Neuronal stem cell (in vitro differentiated cells): ENCODE data around the gene KCNIP4.

Source experiments
- DNase-seq: peaks from one replicate; pipeline ENCODE4 v3.0.0-alpha.2; 2013; ENCODE audit warnings: low spot score
- H2AFZ ChIP-seq: one replicate; pipeline ENCODE4 v1.6.1; 2013; ENCODE audit warnings: mild to moderate bottlenecking, low read length, inconsistent platforms
- H2AK5ac ChIP-seq: 2 replicates; pipeline ENCODE4 v1.6.1; 2013; ENCODE audit warnings: low read depth, mild to moderate bottlenecking, inconsistent platforms, low read length, moderate library complexity, mixed read lengths
- H2BK120ac ChIP-seq: 2 replicates; pipeline ENCODE4 v1.6.1; 2013; ENCODE audit warnings: low read depth, mild to moderate bottlenecking, inconsistent platforms, low read length, moderate library complexity, mixed read lengths
- H2BK12ac ChIP-seq: one replicate; pipeline ENCODE4 v1.6.1; 2013; ENCODE audit warnings: low read length, inconsistent platforms
- H2BK15ac ChIP-seq: 2 replicates; pipeline ENCODE4 v1.6.1; 2013; ENCODE audit warnings: mild to moderate bottlenecking, low read length, inconsistent platforms, mixed read lengths
- H2BK5ac ChIP-seq: one replicate; pipeline ENCODE4 v1.6.1; 2013; ENCODE audit warnings: inconsistent platforms, mild to moderate bottlenecking, low read length, moderate library complexity
- H3K14ac ChIP-seq: one replicate; pipeline ENCODE4 v1.6.1; 2013; ENCODE audit warnings: low read length, inconsistent platforms
- H3K18ac ChIP-seq: 2 replicates; pipeline ENCODE4 v1.6.1; 2013; ENCODE audit warnings: low read length, inconsistent platforms
- H3K23ac ChIP-seq: 2 replicates; pipeline ENCODE4 v1.6.1; 2013; ENCODE audit warnings: low read depth, mild to moderate bottlenecking, mixed read lengths, low read length, inconsistent platforms; ENCODE audit not compliant: poor library complexity
- H3K27ac ChIP-seq: replicated peaks from 3 replicates; pipeline ENCODE4 v1.5.1; 2013; ENCODE audit warnings: low read length, inconsistent platforms
- H3K27me3 ChIP-seq, 3 experiments: 2 replicates each; pipeline ENCODE4 v1.6.1; 2013; ENCODE audit warnings: low read length in 3 of 3, mild to moderate bottlenecking in 2 of 3, inconsistent platforms in 1 of 3, low read depth in 1 of 3, mixed read lengths in 1 of 3, moderate library complexity in 1 of 3; ENCODE audit not compliant: control insufficient read depth in 3 of 3, insufficient read depth in 3 of 3
- H3K36me3 ChIP-seq, 2 donors: replicated peaks in 1 of 2; 2 replicates each; pipeline ENCODE4 v1.6.1; 2013; ENCODE audit warnings: low read length in 2 of 2; ENCODE audit not compliant: control insufficient read depth in 2 of 2, insufficient read depth in 2 of 2
- H3K4ac ChIP-seq: 2 replicates; pipeline ENCODE4 v1.6.1; 2013; ENCODE audit warnings: inconsistent platforms, mild to moderate bottlenecking, low read length, moderate library complexity
- H3K4me1 ChIP-seq, 2 donors: 1 replicate in 1 of 2; 2 replicates in 1 of 2; pipeline ENCODE4 v1.6.1; 2013; ENCODE audit warnings: low read length in 2 of 2, low read depth in 1 of 2; ENCODE audit not compliant: control insufficient read depth in 2 of 2, insufficient read depth in 1 of 2
- H3K4me2 ChIP-seq: one replicate; pipeline ENCODE4 v1.6.1; 2013; ENCODE audit warnings: mild to moderate bottlenecking, low read length, inconsistent platforms; ENCODE audit not compliant: insufficient read depth, poor library complexity, severe bottlenecking
- H3K4me3 ChIP-seq, 2 donors: 2 replicates each; pipeline ENCODE4 v1.5.1; 2013; ENCODE audit warnings: low read length in 2 of 2, mild to moderate bottlenecking in 2 of 2, inconsistent platforms in 1 of 2, moderate library complexity in 1 of 2
- H3K79me1 ChIP-seq: one replicate; pipeline ENCODE4 v1.6.1; 2013; ENCODE audit warnings: low read depth, mild to moderate bottlenecking, inconsistent platforms, low read length, moderate library complexity
- H3K9ac ChIP-seq: one replicate; pipeline ENCODE4 v1.6.1; 2013; ENCODE audit warnings: mild to moderate bottlenecking, low read depth, low read length, inconsistent platforms; ENCODE audit not compliant: poor library complexity
- H3K9me3 ChIP-seq, 2 donors: replicated peaks in 1 of 2; 2 replicates each; pipeline versions ENCODE3 to v1.6.1; 2013; ENCODE audit warnings: low read length in 2 of 2, mild to moderate bottlenecking in 2 of 2, inconsistent platforms in 1 of 2, low read depth in 1 of 2, mixed read lengths in 1 of 2, moderate library complexity in 1 of 2; ENCODE audit not compliant: control insufficient read depth in 2 of 2, insufficient read depth in 1 of 2
- H4K8ac ChIP-seq: one replicate; pipeline ENCODE4 v1.6.1; 2013; ENCODE audit warnings: low read depth, mild to moderate bottlenecking, inconsistent platforms, low read length, moderate library complexity
- H4K91ac ChIP-seq: one replicate; pipeline ENCODE4 v1.6.1; 2013; ENCODE audit warnings: low read length, low read depth, mild to moderate bottlenecking, inconsistent platforms; ENCODE audit not compliant: poor library complexity
- WGBS, 2 donors: extraction: QIAGEN DNeasy Blood & Tissue Kit; methylation state at CpG; one replicate each; pipeline ENCODE4 v1.1.7; 2013; ENCODE audit warnings: missing lambda C conversion rate in 2 of 2, mixed read lengths in 1 of 2; ENCODE audit not compliant: insufficient read length in 2 of 2, insufficient replicate concordance in 1 of 2; ENCODE audit errors: extremely low coverage in 2 of 2; 5-methylcytosine and 5-hydroxymethylcytosine counted together

KCNIP4 gene

GRCh38 chr4:20995610-20996009 lies 953.0 kb downstream of the KCNIP4 start:
- peaks cover 0 to 3% of the 10 kb centered on the region in 2 donors for H3K9me3 ChIP-seq
- no peak overlapping the region for H3K18ac ChIP-seq
- no peak overlapping the region for H3K9ac ChIP-seq
- H3K4me1 ChIP-seq = no peaks in the 10 kb centered on the region
- H3K27ac ChIP-seq = no peak overlapping the region
- no peak overlapping the region for H3K14ac ChIP-seq
- H3K79me1 ChIP-seq = no peaks in the 10 kb centered on the region
- no peak overlapping the region for H2AFZ ChIP-seq
- H2BK120ac ChIP-seq = no peak overlapping the region
- H3K36me3 ChIP-seq = no peaks in the 10 kb centered on the region
- no peak overlapping the region for H4K8ac ChIP-seq
- H3K27me3 ChIP-seq = no peaks in the 10 kb centered on the region
- no peak for DNase-seq
- no peak overlapping the region for H3K4me2 ChIP-seq
- no peak overlapping the region for H3K23ac ChIP-seq
- no CpG with 5 or more reads among the region's 4 CpGs for WGBS, 2 donors
- H2BK5ac ChIP-seq = no peak overlapping the region
- H3K4me3 ChIP-seq = no peak overlapping the region
- no peak overlapping the region for H2BK15ac ChIP-seq
- no peak overlapping the region for H2BK12ac ChIP-seq
- H3K4ac ChIP-seq = no peak overlapping the region
- no peak overlapping the region for H4K91ac ChIP-seq
- H2AK5ac ChIP-seq = no peak overlapping the region

GRCh38 chr4:20995015-20995414 lies 953.6 kb downstream of the KCNIP4 start:
- H4K91ac ChIP-seq = no peak overlapping the region
- no peak overlapping the region for H2BK120ac ChIP-seq
- H3K14ac ChIP-seq = no peak overlapping the region
- no peak overlapping the region for H4K8ac ChIP-seq
- DNase-seq = no peak
- no CpG with 5 or more reads among the region's 3 CpGs for WGBS, 2 donors
- no peaks in the 10 kb centered on the region for H3K4me1 ChIP-seq
- H3K23ac ChIP-seq = no peak overlapping the region
- no peak overlapping the region for H2BK12ac ChIP-seq
- H2AK5ac ChIP-seq = no peak overlapping the region
- H3K4me3 ChIP-seq = no peak overlapping the region
- no peak overlapping the region for H3K4ac ChIP-seq
- H3K4me2 ChIP-seq = no peak overlapping the region
- no peak overlapping the region for H3K9ac ChIP-seq
- no peak overlapping the region for H3K18ac ChIP-seq
- no peaks in the 10 kb centered on the region for H3K79me1 ChIP-seq
- no peak overlapping the region for H2BK15ac ChIP-seq
- H3K9me3 ChIP-seq = peaks cover 0 to 3% of the 10 kb centered on the region in 2 donors
- H3K27ac ChIP-seq = no peak overlapping the region
- no peak overlapping the region for H2BK5ac ChIP-seq
- no peaks in the 10 kb centered on the region for H3K27me3 ChIP-seq
- H3K36me3 ChIP-seq = no peaks in the 10 kb centered on the region
- H2AFZ ChIP-seq = no peak overlapping the region

- Histone ChIP-seq H3K18ac (no peak overlapping the region), H3K9ac (no peak overlapping the region), H2AFZ (no peak overlapping the region), H2BK5ac (no peak overlapping the region), H3K27me3 (no peaks in the 10 kb centered on the region), H3K23ac (no peak overlapping the region), H3K27ac (no peak overlapping the region), H4K91ac (no peak overlapping the region), H3K4ac (no peak overlapping the region), H2BK15ac (no peak overlapping the region), H3K4me2 (no peak overlapping the region), H2AK5ac (no peak overlapping the region), H3K4me3 (no peak overlapping the region), H3K14ac (no peak overlapping the region), H4K8ac (no peak overlapping the region), H3K4me1 (no peaks in the 10 kb centered on the region), H3K36me3 (no peaks in the 10 kb centered on the region), H2BK120ac (no peak overlapping the region), H3K79me1 (no peaks in the 10 kb centered on the region), H3K9me3 (peaks cover 0 to 3% of the 10 kb centered on the region in 2 donors), H2BK12ac (no peak overlapping the region)
- no peak for DNase-seq
- no CpG with 5 or more reads among the region's 3 CpGs for WGBS, 2 donors
These were observed 956.6 kb downstream of the KCNIP4 start for GRCh38 chr4:20992002-20992401.

- Histone ChIP-seq H2BK15ac (no peak overlapping the region), H2BK5ac (no peak overlapping the region)
- WGBS, 2 donors = no CpG with 5 or more reads among the region's 2 CpGs
These were observed 961.4 kb downstream of the KCNIP4 start for GRCh38 chr4:20987191-20987590.

More at GRCh38 chr4:20987191-20987590, 961.4 kb downstream of the KCNIP4 start:
- no peak overlapping the region for H2AFZ ChIP-seq
- no peak overlapping the region for H4K91ac ChIP-seq
- no peak overlapping the region for H3K27ac ChIP-seq
- H2BK12ac ChIP-seq = no peak overlapping the region
- H4K8ac ChIP-seq = no peak overlapping the region
- no peaks in the 10 kb centered on the region for H3K79me1 ChIP-seq
- no peak overlapping the region for H3K14ac ChIP-seq
- H3K18ac ChIP-seq = no peak overlapping the region
- H3K4me1 ChIP-seq = peaks cover 0 to 3% of the 10 kb centered on the region in 2 donors
- no peak overlapping the region for H2BK120ac ChIP-seq
- H3K9ac ChIP-seq = no peak overlapping the region
- no peak overlapping the region for H3K4me2 ChIP-seq
- H3K4ac ChIP-seq = no peak overlapping the region
- no peaks in the 10 kb centered on the region for H3K9me3 ChIP-seq
- H3K23ac ChIP-seq = no peak overlapping the region
- peaks cover 0 to 32% (median 5%) of the 10 kb centered on the region in 3 experiments for H3K27me3 ChIP-seq
- DNase-seq = no peak
- H3K36me3 ChIP-seq = no peaks in the 10 kb centered on the region
- no peak overlapping the region for H2AK5ac ChIP-seq
- H3K4me3 ChIP-seq = no peak overlapping the region
